GM18526 (cell line): ENCODE results near the gene SLC2A9.

Experiments used
- POLR2A ChIP-seq: IDR thresholded peaks from 3 replicates; pipeline ENCODE4 v1.6.1; 2011; ENCODE audit not compliant: insufficient read length; ENCODE audit errors: extremely low read depth

The SLC2A9 gene

GRCh38 chr4:10017037-10017893 is 4.0 kb downstream of the SLC2A9 start:
- TF ChIP-seq POLR2A = no peak

- TF ChIP-seq POLR2A = no peak
These were observed 5.1 kb downstream of the SLC2A9 start for GRCh38 chr4:10016169-10016568.

- TF ChIP-seq POLR2A = no peak
These were observed 6.0 kb downstream of the SLC2A9 start for GRCh38 chr4:10015140-10015753.

- TF ChIP-seq POLR2A = no peak
These were observed 7.6 kb downstream of the SLC2A9 start for GRCh38 chr4:10013722-10014121.

GRCh38 chr4:10011885-10012284 is 9.4 kb downstream of the SLC2A9 start:
- no peak for TF ChIP-seq POLR2A

GRCh38 chr4:10011277-10011676 is 10.0 kb downstream of the SLC2A9 start:
- TF ChIP-seq POLR2A = no peak

- no peak for TF ChIP-seq POLR2A
These were observed 11.3 kb downstream of the SLC2A9 start for GRCh38 chr4:10009861-10010500.

GRCh38 chr4:10008609-10009005 is 12.7 kb downstream of the SLC2A9 start:
- TF ChIP-seq POLR2A = no peak

GRCh38 chr4:10007793-10008608 is 13.3 kb downstream of the SLC2A9 start:
- no peak for TF ChIP-seq POLR2A

- TF ChIP-seq POLR2A = no peak
These were observed 13.9 kb downstream of the SLC2A9 start for GRCh38 chr4:10007436-10007740.

GRCh38 chr4:10006601-10007435 is 14.5 kb downstream of the SLC2A9 start:
- TF ChIP-seq POLR2A = no peak

GRCh38 chr4:10006231-10006600 is 15.1 kb downstream of the SLC2A9 start:
- TF ChIP-seq POLR2A = no peak

GRCh38 chr4:10005632-10006031 is 15.7 kb downstream of the SLC2A9 start:
- TF ChIP-seq POLR2A = no peak

- TF ChIP-seq POLR2A = no peak
These were observed 17.6 kb downstream of the SLC2A9 start for GRCh38 chr4:10003666-10004065.

- no peak for TF ChIP-seq POLR2A
These were observed 19.0 kb downstream of the SLC2A9 start for GRCh38 chr4:10002278-10002677.
